Adrenal gland (tissue), 12 donors: ENCODE results near the gene MDN1. TPM values are rescaled to one million over a fixed set of nuclear protein-coding genes. Genes with fewer than 3 reads are reported as not detected.

Experiments used
- DNase-seq, 7 donors: peaks; one replicate each; pipeline ENCODE4 v3.0.0-alpha.2; 2019 to 2020
- H3K27ac ChIP-seq, 5 donors: fragments of 200-600 bp; sonication (generic) in 4 of 5; 1 replicate in 3 of 5; 2 replicates in 2 of 5; pipeline versions ENCODE4 v1.5.1 to v1.8.0; 2016 to 2020; ENCODE audit warnings: mild to moderate bottlenecking in 1 of 5
- H3K27me3 ChIP-seq: fragments of 200-600 bp; 2 replicates; pipeline ENCODE4 v1.8.0; 2021
- H3K36me3 ChIP-seq, 2 donors: fragments of 200-600 bp; replicated peaks in 1 of 2; 1 replicate in 1 of 2; 2 replicates in 1 of 2; pipeline versions ENCODE4 v1.5.1 to v1.8.0; 2018 to 2022
- H3K4me1 ChIP-seq, 2 donors: fragments of 200-600 bp; replicated peaks in 1 of 2; 1 replicate in 1 of 2; 2 replicates in 1 of 2; pipeline versions ENCODE4 v1.5.1 to v1.8.0; 2018 to 2021
- H3K4me3 ChIP-seq, 4 donors: fragments of 200-600 bp; sonication (generic) in 3 of 4; one replicate each; pipeline ENCODE4 v1.5.1; 2016 to 2018
- H3K9me3 ChIP-seq, 3 donors: fragments of 200-600 bp; sonication (generic) in 1 of 3; replicated peaks in 1 of 3; 1 replicate in 2 of 3; 2 replicates in 1 of 3; pipeline versions ENCODE4 v1.5.1 to v1.8.0; 2016 to 2021
- CTCF ChIP-seq, 6 experiments: fragments of 450-650 bp in 4 of 6; fragments of 200-600 bp in 2 of 6; sonication (generic) in 1 of 6; IDR thresholded peaks; 1 replicate in 5 of 6; 2 replicates in 1 of 6; pipeline versions ENCODE4 v1.5.1 to v1.8.0; 2016 to 2021; ENCODE audit warnings: antibody characterized with exemption in 6 of 6, mild to moderate bottlenecking in 2 of 6, moderate library complexity in 1 of 6
- POLR2A ChIP-seq, 2 donors: fragments of 450-650 bp; IDR thresholded peaks; one replicate each; pipeline ENCODE4 v1.6.1; 2017; ENCODE audit warnings: antibody characterized with exemption in 2 of 2, mild to moderate bottlenecking in 2 of 2, moderate library complexity in 1 of 2
- WGBS, 4 donors: extraction: QIAGEN DNeasy Blood & Tissue Kit in 2 of 4; methylation state at CpG; one replicate each; pipeline versions ENCODE4 v1.1.5 to v1.1.7; 2013 to 2017; 5-methylcytosine and 5-hydroxymethylcytosine counted together
- intact Hi-C, 2 donors: fragments of 100-400 bp; cut with DNase I; formaldehyde crosslinking; loops; one replicate each; pipeline versions ENCODE4 v1.14.1 to v1.15.0; 2022 to 2023
- polyA plus RNA-seq, 3 donors: library from polyadenylated mRNA; stranded (reverse); fragments of 200-250 nt in 2 of 3; fragments of 350-450 nt in 1 of 3; fragmentation: Illumina TruSeq in 1 of 3; extraction: RNeasy Lipid Tissue Mini Kit (QIAGEN cat#74804) in 1 of 3; gene quantifications; one replicate each; pipeline ENCODE4 v1.2.3, GENCODE V29; 2013 to 2014
- total RNA-seq, 9 donors: library from RNA; depleted of rRNA in 4 of 9; stranded (reverse); fragments of >200 nt in 4 of 9; fragments of 120-200 nt in 1 of 9; fragmentation: NEBNext Ultra II Directional in 1 of 9; extraction: Animal tissue kit (Norgen Biotek cat#: 25700) in 1 of 9; gene quantifications; one replicate each; pipeline versions ENCODE4 v1.1.0 to v1.2.4, GENCODE V29; 2013 to 2023
- donor health status: healthy with polysubstance abuse.
- donor health status: Bipolar disorder and iron deficiency.
- donor health status: DM: yes; HTN: yes; CAD: no.
- donor health status: DM: no; HTN: no; CAD: no.
- donor health status: DM: no; HTN: no; CAD: no.
- donor health status: DM: yes; HTN: yes; CAD: no.

Gene MDN1
- total and polyA plus RNA-seq, 12 donors, result 15.0 to 74.1 (median 28.4) TPM

GRCh38 chr6:89711801-89712200, 107.8 kb downstream of the MDN1 start:
- no peak for DNase-seq
- Histone ChIP-seq H3K9me3 (no peaks in the 10 kb centered on the region), H3K36me3 (peaks cover 0 to 75% of the 10 kb centered on the region in 2 donors), H3K27me3 (no peaks in the 10 kb centered on the region), H3K4me1 (no peaks in the 10 kb centered on the region), H3K4me3 (no peak overlapping the region), H3K27ac (no peak overlapping the region)
- 82 to 90% (median 90%) methylated on average over 3 of the region's 3 CpGs for WGBS, 4 donors
- intact Hi-C loops, result no loop called here
- TF ChIP-seq CTCF (IDR thresholded peaks at IDR 0.05), result no peak
- TF ChIP-seq POLR2A (IDR thresholded peaks at IDR 0.05), result no peak

- intact Hi-C loops, result no loop called here
- H3K36me3 ChIP-seq, result peaks cover 0 to 52% of the 10 kb centered on the region in 2 donors
- 71 to 82% (median 71%) methylated on average over 4 of the region's 4 CpGs for WGBS, 4 donors
- H3K4me3 ChIP-seq, result no peak overlapping the region
- no peaks in the 10 kb centered on the region for H3K9me3 ChIP-seq
- no peaks in the 10 kb centered on the region for H3K27me3 ChIP-seq
- TF ChIP-seq POLR2A (IDR thresholded peaks at IDR 0.05), result no peak
- no peak for TF ChIP-seq CTCF (IDR thresholded peaks at IDR 0.05)
- H3K4me1 ChIP-seq, result no peaks in the 10 kb centered on the region
- no peak for DNase-seq
- no peak overlapping the region for H3K27ac ChIP-seq
These were observed 111.3 kb downstream of the MDN1 start for GRCh38 chr6:89708316-89708715.

GRCh38 chr6:89707766-89708165, 111.8 kb downstream of the MDN1 start:
- Histone ChIP-seq H3K27ac (no peak overlapping the region), H3K4me1 (no peaks in the 10 kb centered on the region), H3K27me3 (no peaks in the 10 kb centered on the region), H3K36me3 (peaks cover 0 to 52% of the 10 kb centered on the region in 2 donors), H3K9me3 (no peaks in the 10 kb centered on the region), H3K4me3 (no peak overlapping the region)
- no peak for DNase-seq
- intact Hi-C loops, result no loop called here
- 91 to 100% (median 97%) methylated on average over 1 of the region's 1 CpG for WGBS, 4 donors
- no peak for TF ChIP-seq POLR2A (IDR thresholded peaks at IDR 0.05)
- no peak for TF ChIP-seq CTCF (IDR thresholded peaks at IDR 0.05)

GRCh38 chr6:89706121-89706520, 113.5 kb downstream of the MDN1 start:
- no peak for DNase-seq
- intact Hi-C loops, result no loop called here
- H3K4me1 ChIP-seq, result no peaks in the 10 kb centered on the region
- H3K4me3 ChIP-seq, result no peak overlapping the region
- no peak overlapping the region for H3K27ac ChIP-seq
- H3K36me3 ChIP-seq, result peaks cover 0 to 48% of the 10 kb centered on the region in 2 donors
- H3K27me3 ChIP-seq, result no peaks in the 10 kb centered on the region
- no peak for TF ChIP-seq POLR2A (IDR thresholded peaks at IDR 0.05)
- no peak for TF ChIP-seq CTCF (IDR thresholded peaks at IDR 0.05)
- no peaks in the 10 kb centered on the region for H3K9me3 ChIP-seq
